Measurements from ENCODE around the gene FAM32A.

The FAM32A gene

GRCh38 chr19:16225279-16226183 lies 40.3 kb downstream of the FAM32A start:
- no peak for DNase-seq (ENCODE audit: low read depth)

GRCh38 chr19:16226184-16226591 lies 41.0 kb downstream of the FAM32A start:
- no peak for DNase-seq (ENCODE audit: low read depth)

DNA sequence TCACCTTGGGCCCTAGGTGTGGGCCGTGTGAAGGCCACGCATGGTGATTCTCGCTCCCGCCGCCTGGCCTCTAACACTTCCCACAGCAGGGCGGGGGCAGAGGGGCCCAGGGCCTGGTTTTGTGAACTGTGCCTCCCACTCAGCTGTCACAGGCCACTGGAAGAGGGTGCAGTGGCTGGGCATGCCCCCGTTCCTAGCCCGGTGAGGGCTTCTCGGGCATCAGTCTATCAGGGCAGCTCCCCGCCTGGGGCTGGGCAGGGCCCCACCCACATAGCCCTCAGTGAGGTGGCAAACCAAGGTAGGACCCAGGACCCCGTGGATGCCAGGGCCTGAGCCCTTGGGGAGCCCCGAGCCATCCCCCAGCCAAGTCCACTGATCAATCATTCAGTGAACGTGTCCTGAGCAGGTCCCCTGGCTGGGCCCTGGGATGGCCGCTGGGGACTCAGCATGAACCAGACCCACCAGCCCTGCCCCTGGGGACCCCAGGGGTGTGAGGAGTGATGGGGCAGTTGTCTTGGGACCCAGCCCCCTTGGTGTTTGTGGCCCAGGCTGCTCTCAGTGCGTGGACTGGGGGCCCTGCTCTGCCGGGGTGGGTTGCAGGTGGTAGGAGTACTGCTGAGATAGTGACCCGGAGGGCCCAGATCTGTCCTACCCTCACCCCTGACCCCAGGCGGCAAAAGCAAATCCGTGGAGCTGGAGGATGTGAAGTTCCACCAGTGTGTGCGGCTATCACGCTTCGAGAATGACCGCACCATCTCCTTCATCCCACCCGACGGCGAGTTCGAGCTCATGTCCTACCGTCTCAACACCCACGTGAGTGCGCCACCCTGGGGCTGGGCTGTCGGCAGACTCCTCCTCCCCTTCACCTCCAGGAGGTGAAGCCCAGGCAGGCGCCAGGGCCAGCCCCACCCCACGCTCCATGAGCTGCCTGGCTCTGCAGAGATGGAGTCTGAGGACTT lies 41.9 kb downstream of the FAM32A start:
- DNase-seq (ENCODE audit: low read depth) = no peak

DNA sequence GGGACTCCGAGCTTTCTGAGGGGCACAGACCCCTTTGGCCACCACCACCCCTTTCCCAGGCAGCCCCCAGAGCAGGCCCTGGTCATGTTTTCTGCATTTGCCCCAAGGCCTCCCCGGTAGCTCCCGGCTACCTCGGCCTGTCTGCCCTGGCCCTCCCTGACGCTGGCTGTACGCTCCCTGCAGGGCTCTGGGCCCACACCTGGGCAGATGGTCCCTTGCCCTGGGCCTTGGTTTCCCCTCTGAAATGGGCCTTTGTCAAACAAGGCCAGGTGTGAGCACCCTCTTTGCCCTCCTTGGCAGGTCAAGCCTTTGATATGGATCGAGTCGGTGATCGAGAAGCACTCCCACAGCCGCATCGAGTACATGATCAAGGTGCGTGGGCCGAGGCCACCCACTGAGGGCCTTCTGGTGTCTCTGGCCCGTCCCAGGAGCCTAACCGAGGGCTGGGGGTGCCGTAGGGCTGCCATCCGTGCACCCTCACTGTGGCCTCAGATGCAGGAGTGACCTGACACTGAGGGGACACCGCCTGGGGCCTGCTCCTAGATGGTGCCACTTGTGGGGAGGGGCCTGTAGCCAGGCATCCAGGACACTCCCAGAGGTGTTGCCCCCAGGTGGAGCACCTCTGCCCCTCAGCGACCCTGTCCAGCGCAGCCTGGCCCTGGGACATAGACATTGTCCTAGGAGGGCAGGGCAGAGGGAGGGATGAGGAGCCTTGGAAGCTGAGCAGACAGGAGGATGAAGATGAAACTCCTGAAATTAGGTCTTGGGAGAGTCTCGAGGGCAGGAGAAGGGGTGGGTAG lies 42.8 kb downstream of the FAM32A start:
- DNase-seq (ENCODE audit: low read depth) = no peak

GRCh38 chr19:16228637-16229321 lies 43.6 kb downstream of the FAM32A start:
- DNase-seq (ENCODE audit: low read depth) = no peak

- DNase-seq (ENCODE audit: low read depth) = no peak
Measured at GRCh38 chr19:16229322-16229641, 44.1 kb downstream of the FAM32A start.

DNA sequence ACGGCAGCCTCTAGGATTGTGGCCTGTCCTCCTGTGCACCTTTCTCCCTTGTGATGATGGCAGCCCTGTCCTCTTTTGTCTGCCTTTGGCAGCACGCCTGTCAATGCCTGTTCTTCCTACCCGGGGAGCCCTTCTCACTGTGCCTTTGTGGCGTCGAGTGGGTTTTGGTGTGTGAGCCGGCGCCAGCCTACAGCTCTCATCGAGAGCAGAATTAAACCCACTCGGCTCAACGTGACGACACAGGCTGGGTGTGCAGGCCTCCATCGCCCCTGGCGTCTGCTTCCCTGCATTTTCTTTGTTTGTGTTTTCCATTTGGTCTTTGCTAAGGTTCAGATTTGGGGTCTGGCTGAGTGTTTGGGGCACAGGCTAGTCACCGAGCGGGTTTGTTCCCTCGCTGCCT lies 46.9 kb downstream of the FAM32A start:
- no peak for DNase-seq (ENCODE audit: low read depth)

DNA sequence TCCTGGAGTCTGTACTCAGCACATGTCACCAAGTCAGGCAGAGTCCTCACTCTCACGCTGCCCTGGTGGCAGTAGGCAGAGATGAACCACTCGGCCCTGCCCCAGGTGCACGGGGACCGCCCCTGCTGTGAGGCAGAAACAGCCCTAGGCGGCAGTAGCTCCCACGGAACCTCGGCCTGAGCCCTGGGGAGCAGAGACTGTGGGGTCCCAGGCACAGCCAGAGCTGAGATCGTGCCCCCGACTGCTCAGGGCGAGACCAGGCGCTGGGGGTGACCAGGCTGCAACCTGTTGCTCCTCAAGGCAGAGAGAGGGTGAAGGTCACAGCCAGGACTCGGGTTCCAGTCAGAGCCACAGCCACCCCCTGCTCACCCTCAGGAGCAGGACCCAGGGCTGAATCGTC lies 47.4 kb downstream of the FAM32A start:
- DNase-seq (ENCODE audit: low read depth) = no peak

- no peak for DNase-seq (ENCODE audit: low read depth)
Measured at GRCh38 chr19:16233081-16233776, 48.0 kb downstream of the FAM32A start.

- DNase-seq (ENCODE audit: low read depth) = no peak
Measured at GRCh38 chr19:16233836-16234551, 48.8 kb downstream of the FAM32A start.

DNA sequence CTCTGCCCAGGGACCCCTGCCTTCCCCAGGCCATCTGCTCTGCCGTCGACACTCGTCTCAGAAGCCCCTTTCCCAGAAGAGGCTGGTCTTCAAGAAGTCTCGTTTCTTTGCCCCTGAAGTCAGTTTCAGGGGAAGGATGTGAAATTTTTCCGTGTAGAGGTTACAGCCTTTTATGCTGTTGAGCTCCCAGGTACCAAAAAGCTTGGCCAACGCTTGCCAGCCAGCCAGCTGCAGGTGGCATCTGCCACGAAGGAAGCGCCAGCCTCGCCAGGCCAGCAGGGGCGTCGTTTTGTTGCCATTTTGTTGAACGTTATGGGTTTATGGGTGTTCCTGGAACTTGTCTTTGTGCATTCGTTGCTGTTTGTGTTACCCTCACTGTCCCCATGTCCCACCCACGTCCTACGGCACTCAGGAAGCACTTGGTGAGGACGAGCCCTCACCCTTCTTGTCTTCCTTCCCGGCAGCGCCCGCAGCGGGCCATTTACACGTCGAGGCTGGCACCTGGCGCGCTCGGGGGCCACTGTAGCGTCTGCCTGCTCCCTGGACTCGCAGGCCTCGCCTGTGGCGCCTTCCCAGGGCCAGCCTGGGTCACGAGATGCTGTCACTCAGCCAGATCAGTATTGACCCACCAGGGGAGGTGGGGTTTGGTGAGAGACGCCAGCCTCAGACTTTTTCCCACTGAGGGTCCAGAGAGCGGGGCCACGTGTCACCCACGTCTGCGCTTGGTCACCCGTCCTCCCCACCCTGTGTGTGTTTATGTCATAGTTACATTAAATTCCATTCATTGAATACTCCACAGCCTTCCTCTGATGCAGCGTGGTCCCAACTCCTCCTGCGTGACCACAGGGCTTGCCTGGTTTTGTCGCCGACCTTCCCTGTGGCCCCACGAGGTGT lies 49.6 kb downstream of the FAM32A start:
- DNase-seq (ENCODE audit: low read depth) = no peak

- no peak for DNase-seq (ENCODE audit: low read depth)
Measured at GRCh38 chr19:16235811-16236652, 50.8 kb downstream of the FAM32A start.
